VCaP (cell line): ENCODE results near the gene ARID1B.
A peak's percentile ranks its signal among the peaks of the same experiment; 100 is the strongest.

Experiments used
- H3K27ac ChIP-seq: fragments of 450-650 bp; 2 replicates; pipeline ENCODE4 v1.5.1; 2017
- TF ChIP-seq, protein P1 (sequence below): fragments of 450-650 bp; conservative IDR thresholded peaks from 2 replicates; pipeline ENCODE4 v1.5.1; 2017; ENCODE audit warnings: mild to moderate bottlenecking, moderate library complexity

ARID1B gene

DNA sequence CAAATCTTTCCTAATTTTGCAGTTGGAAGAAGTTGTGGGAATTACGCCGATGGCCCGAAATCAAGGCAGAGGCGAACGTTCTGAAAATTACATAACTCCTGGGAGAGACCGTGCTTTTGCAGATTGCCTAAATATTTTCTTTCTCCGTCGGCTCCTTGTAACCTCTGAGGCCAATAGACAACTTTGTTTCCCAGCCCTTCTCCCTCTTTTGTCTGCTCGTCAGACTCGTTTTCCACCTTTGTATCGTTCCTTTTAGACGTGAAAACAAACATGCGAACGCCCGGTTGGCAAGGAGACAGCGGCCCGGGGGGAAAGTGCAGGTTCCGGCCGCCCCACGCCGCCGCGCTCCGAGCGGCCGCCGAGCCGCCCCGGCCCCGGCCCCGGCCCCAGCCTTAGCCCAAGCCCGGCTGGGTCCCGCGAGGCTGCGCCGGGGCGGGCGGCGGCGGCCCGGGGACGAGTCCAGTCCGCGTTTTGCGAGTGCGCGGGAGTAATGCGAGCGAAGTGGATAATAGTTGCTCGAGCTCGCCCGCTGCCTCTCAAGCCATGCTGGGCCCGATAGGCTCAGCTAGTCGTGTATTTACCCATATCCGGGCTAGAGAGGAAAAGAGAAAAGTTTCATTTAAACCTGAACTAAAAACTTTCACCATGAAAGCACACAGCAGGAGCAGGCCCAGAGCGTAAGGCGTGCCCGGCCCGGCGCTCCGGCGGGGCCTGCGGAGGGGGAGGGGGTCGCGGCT lies at the start of gene ARID1B:
Gene ARID1B, plus strand, starts transcription at position 539 of the 737 bp plus-strand sequence. CDS start 303 bp downstream, outside the sequence.
- TF ChIP-seq, protein P1, sequence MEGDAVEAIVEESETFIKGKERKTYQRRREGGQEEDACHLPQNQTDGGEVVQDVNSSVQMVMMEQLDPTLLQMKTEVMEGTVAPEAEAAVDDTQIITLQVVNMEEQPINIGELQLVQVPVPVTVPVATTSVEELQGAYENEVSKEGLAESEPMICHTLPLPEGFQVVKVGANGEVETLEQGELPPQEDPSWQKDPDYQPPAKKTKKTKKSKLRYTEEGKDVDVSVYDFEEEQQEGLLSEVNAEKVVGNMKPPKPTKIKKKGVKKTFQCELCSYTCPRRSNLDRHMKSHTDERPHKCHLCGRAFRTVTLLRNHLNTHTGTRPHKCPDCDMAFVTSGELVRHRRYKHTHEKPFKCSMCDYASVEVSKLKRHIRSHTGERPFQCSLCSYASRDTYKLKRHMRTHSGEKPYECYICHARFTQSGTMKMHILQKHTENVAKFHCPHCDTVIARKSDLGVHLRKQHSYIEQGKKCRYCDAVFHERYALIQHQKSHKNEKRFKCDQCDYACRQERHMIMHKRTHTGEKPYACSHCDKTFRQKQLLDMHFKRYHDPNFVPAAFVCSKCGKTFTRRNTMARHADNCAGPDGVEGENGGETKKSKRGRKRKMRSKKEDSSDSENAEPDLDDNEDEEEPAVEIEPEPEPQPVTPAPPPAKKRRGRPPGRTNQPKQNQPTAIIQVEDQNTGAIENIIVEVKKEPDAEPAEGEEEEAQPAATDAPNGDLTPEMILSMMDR, result no peak
- peak within 1 kb of the TSS; percentile 99 for H3K27ac ChIP-seq

DNA sequence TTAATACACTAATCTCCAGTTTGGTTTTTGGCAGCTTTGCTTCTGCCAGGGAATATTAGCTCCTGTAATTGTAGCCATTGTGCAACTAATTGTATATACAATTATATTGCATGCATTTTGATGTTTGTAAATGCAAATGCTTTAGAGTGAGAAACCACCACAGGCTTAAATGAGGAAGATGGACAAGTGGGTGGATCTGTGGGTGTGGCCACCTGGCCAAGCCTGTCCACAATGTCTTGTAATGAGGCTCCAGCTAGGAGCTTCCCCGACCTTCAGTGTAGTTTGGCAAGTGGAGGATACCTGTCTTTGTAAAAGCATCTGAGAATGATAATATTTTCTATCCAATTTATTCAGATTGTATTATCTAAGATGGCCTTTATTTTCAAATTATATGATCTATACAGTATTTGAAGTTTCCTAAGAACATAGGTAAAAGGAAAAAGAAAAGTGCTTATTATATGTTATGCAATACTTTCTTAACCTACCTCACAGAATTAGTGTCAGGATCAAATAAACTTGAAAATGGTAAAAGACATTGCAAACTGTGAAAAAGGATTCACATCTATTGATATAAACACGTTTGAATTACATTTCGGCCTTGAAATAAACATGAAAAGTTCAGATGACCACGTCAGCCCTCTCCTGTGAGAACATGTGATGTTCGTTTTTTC lies 49.3 kb upstream of the ARID1B start:
- TF ChIP-seq, protein P1, result no peak
- no peak overlapping the region for H3K27ac ChIP-seq

DNA sequence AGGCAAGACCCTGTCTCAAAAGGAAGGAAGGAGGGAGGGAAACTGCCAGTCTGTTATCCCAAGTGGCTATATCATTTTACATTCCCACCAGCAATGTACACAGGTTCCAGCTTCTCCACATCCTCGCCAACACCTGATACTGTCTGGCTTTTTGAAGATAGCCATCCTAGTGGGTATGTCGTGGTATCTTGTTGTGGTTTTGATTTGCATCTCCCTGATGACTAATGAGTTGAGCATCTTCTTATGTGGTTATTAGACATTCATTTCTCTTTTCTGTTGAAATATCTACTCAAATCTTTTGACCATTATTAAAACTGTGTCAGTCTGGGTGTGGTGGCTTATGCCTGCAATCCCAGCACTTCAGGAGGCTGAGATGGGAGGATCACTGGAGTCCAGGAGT lies 47.9 kb upstream of the ARID1B start:
- TF ChIP-seq, protein P1, result no peak
- H3K27ac ChIP-seq, result no peak overlapping the region

DNA sequence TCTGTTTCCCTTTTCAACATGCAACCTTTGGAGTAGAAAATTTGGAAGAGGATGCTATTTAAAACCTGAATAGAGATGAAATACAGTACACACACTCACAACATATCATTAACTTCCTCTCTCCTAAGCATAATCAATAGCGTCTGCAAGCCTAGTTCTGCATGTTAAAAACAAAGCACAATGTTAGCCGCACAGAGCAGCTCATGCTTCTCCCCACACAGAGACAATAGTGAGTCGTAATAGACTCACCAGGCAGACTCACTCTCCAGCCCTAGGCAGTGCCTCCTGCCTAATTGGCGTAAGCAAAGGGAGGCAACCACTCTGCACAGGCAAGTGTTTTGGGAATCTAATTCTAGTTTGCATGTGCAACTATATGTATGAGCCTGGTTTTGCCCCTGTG lies 45.8 kb upstream of the ARID1B start:
- TF ChIP-seq, protein P1, result no peak
- H3K27ac ChIP-seq, result no peak overlapping the region

DNA sequence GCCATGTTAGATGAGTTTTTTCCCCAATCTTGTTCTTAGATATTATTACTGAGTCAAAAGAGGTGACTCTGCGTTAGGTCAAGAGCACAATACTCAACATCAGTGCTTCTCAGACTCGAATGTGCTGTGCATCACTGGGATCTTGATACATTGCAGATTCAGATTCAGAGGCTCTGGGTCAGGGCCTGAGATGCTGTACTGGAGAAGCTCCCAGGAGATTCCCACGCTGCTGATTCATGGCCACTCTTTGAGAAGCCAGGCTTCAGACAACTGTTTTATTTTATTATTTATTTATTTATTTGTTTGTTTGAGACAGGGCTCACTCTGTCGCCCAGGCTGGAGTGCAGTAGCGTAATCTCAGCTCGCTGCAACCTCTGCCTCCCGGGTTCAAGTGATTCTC lies 41.4 kb upstream of the ARID1B start:
- no peak overlapping the region for H3K27ac ChIP-seq

DNA sequence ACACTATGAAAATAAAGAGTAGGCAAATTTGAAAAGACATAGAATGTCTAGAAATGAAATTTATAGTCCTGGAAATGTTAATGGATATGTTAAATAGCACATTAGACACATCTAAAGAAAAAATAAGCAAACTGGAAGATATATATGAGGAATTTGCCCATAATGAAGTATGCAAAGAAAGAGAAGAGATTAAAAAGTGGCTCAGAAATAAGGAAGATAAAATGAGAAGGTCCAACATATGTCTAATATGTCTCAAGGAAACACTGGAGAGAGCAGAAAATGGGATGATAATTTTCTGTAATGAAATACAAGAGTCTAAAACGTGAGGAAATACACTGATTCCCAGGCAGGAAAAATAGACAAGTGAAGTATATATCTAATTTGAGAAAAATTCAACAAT lies 36.6 kb upstream of the ARID1B start:
- TF ChIP-seq, protein P1, result no peak
- no peak overlapping the region for H3K27ac ChIP-seq

More for the DNA sequence above, 41.4 kb upstream of the ARID1B start:
- TF ChIP-seq, protein P1, result no peak

DNA sequence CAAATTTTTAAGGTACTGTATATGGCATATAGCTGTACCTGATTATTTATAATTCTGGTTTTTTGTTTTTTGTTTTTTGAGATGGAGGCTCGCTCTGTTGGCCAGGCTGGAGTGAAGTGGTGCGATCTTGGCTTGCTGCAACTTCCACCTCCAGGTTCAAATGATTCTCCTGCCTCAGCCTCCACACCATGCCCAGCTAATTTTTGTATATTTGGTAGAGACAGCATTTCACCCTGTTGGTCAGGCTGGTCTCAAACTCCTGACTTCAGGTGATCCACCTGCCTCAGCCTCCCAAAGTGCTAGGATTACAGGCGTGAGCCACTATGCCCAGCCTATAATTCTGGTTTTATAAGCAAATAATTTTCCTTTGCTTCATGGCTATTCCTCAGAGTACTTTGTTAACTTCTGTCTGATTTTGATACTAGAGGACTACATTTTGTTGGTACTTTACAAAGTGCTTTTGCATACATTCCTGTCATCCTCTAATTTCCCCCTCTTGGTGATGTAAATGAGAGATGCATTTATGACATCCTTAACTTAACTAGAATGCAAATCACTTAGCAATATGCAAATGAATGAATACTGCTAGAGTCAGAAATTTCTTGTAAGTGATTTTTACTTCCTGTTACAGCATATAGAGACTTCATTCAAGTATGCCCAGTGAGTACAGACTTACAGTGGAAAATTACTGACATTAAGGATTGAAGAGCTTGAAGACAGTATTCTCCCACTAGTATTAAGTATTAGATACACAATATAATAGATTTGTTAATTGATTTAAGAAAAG lies 35.7 kb upstream of the ARID1B start:
- TF ChIP-seq, protein P1, result no peak
- H3K27ac ChIP-seq, result no peak overlapping the region
